OCI-LY3 (cell line): ENCODE measurements around the gene CPEB3.

ENCODE experiments used
- CTCF ChIP-seq: fragments of 200-600, 300-600 bp; sonication (generic); IDR thresholded peaks from 2 replicates; pipeline ENCODE4 v1.5.1; 2014; ENCODE audit warnings: antibody characterized with exemption, low read length, low read depth
- EZH2phosphoT487 ChIP-seq: fragments of 200-600 bp; shearing (Covaris generic); IDR thresholded peaks from 2 replicates; pipeline ENCODE4 v1.6.1; 2018; ENCODE audit warnings: antibody characterized with exemption, mixed run types, low read depth

GRCh38 chr10:92244796-92245195, 46.1 kb downstream of the CPEB3 start:
- TF ChIP-seq CTCF: no peak
- TF ChIP-seq EZH2phosphoT487: no peak
